ENCODE measurements around the gene E2F8.

GRCh38 chr11:19191530-19192169 lies 49.1 kb downstream of the E2F8 start:
- TF ChIP-seq POLR2A (IDR thresholded peaks at IDR 0.05) (no peak), CTCF (IDR thresholded peaks at IDR 0.05) (no peak)
